Measurements from ENCODE around the gene AMPH.

DNA sequence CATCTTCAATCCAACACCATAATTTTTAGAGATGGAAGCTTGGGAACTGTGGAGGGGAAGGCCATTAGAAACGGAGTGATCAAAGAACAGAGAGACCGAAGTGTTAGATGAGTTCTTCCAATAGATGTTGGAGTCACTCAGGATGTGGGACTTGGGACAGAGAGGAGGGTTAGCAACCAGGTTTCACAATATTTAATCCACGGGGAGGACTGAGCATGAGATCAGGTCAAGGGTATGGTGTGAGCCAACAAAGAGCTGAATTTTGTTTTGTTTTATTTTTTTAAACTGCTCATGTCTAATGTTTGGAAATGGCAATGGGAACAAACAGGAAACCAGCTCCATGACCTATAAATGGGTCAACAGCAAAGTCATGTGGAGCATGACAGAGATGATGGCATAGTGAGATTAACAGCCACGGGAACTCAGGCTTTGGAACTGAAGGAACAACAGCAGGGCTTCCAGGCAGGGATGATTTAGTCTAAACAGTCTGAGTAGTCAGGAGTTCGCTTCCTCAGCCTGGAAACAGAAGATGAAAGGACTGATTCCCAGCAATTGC lies 38.9 kb upstream of the AMPH start:
- TF ChIP-seq, protein P1, sequence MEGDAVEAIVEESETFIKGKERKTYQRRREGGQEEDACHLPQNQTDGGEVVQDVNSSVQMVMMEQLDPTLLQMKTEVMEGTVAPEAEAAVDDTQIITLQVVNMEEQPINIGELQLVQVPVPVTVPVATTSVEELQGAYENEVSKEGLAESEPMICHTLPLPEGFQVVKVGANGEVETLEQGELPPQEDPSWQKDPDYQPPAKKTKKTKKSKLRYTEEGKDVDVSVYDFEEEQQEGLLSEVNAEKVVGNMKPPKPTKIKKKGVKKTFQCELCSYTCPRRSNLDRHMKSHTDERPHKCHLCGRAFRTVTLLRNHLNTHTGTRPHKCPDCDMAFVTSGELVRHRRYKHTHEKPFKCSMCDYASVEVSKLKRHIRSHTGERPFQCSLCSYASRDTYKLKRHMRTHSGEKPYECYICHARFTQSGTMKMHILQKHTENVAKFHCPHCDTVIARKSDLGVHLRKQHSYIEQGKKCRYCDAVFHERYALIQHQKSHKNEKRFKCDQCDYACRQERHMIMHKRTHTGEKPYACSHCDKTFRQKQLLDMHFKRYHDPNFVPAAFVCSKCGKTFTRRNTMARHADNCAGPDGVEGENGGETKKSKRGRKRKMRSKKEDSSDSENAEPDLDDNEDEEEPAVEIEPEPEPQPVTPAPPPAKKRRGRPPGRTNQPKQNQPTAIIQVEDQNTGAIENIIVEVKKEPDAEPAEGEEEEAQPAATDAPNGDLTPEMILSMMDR (IDR thresholded peaks at IDR 0.05; ENCODE audit: low read depth, low read length), result no peak
- TF ChIP-seq EZH2phosphoT487 (IDR thresholded peaks at IDR 0.05; ENCODE audit: low read depth), result no peak
